H1 (cell line): ENCODE measurements around the gene ARHGAP42. TPM values are rescaled to one million over a fixed set of nuclear protein-coding genes. Genes with fewer than 3 reads are reported as not detected.

Experiments
- CTCF ChIA-PET: fragments of 300-600 bp; sonication (Branson Sonifier 250); formaldehyde crosslinking; loops from one replicate; lab custom pipeline; 2021; ENCODE audit not compliant: partially characterized antibody; lab: Charles Lee
- POLR2A ChIA-PET: fragments of 300-600 bp; sonication (Branson Sonifier 250); formaldehyde crosslinking; loops from one replicate; lab custom pipeline; 2021; ENCODE audit warnings: inconsistent platforms; ENCODE audit not compliant: partially characterized antibody; lab: Charles Lee
- DNase-seq, 2 experiments: peaks; one replicate each; pipeline versions ENCODE4 v3.0.0 to v3.0.0-alpha.2; 2010 to 2022; ENCODE audit warnings: low spot score in 2 of 2, low read depth in 1 of 2, mixed read lengths in 1 of 2
- FAIRE-seq: peaks from 2 replicates; lab custom pipeline; 2011; peaks lifted over from hg19 to GRCh38; lab: Jason Lieb, UNC
- H2AFZ ChIP-seq: 2 replicates; pipeline ENCODE4 v1.8.1; 2012; ENCODE audit warnings: low read length, inconsistent platforms
- H2AK5ac ChIP-seq: 2 replicates; pipeline ENCODE4 v1.6.1; 2013; ENCODE audit warnings: low read depth, low read length
- H2BK120ac ChIP-seq: replicated peaks from 2 replicates; pipeline ENCODE3; 2013; ENCODE audit warnings: low read depth, low read length, inconsistent platforms
- H2BK12ac ChIP-seq: 2 replicates; pipeline ENCODE4 v1.6.1; 2013; ENCODE audit warnings: low read depth, low read length
- H2BK15ac ChIP-seq: 2 replicates; pipeline ENCODE4 v1.6.1; 2013; ENCODE audit warnings: low read length
- H2BK20ac ChIP-seq: 2 replicates; pipeline ENCODE4 v1.6.1; 2013; ENCODE audit warnings: low read length
- H2BK5ac ChIP-seq: 2 replicates; pipeline ENCODE4 v1.6.1; 2013; ENCODE audit warnings: low read depth, low read length
- H3K14ac ChIP-seq: 2 replicates; pipeline ENCODE4 v1.6.1; 2013; ENCODE audit warnings: inconsistent platforms; ENCODE audit not compliant: insufficient read length
- H3K18ac ChIP-seq: 2 replicates; pipeline ENCODE4 v1.6.1; 2013; ENCODE audit warnings: low read length; ENCODE audit errors: extremely low read depth
- H3K23ac ChIP-seq: 2 replicates; pipeline ENCODE4 v1.6.1; 2013; ENCODE audit warnings: inconsistent platforms; ENCODE audit not compliant: insufficient read length
- H3K23me2 ChIP-seq: 2 replicates; pipeline ENCODE4 v1.6.1; 2013; ENCODE audit warnings: low read depth, low read length
- H3K27ac ChIP-seq: 2 replicates; pipeline ENCODE4 v1.6.1; 2011; ENCODE audit warnings: low read depth, low read length, inconsistent platforms
- H3K27me3 ChIP-seq, 4 experiments: replicated peaks in 1 of 4; 1 replicate in 1 of 4; 2 replicates in 3 of 4; pipeline versions ENCODE4 v1.6.1 to v1.8.1; 2011 to 2013; ENCODE audit warnings: low read length in 3 of 4, mild to moderate bottlenecking in 3 of 4, inconsistent platforms in 2 of 4, mixed read lengths in 2 of 4, moderate library complexity in 1 of 4; ENCODE audit not compliant: control insufficient read depth in 3 of 4, insufficient read depth in 3 of 4; ENCODE audit errors: extremely low read depth in 1 of 4
- H3K36me3 ChIP-seq, 4 experiments: 2 replicates each; pipeline versions ENCODE4 v1.6.1 to v1.8.1; 2011 to 2013; ENCODE audit warnings: mild to moderate bottlenecking in 4 of 4, low read length in 3 of 4, moderate library complexity in 2 of 4, control low read depth in 1 of 4, inconsistent platforms in 1 of 4; ENCODE audit not compliant: insufficient read depth in 4 of 4, control insufficient read depth in 2 of 4
- H3K4ac ChIP-seq: replicated peaks from 2 replicates; pipeline ENCODE3; 2013; ENCODE audit warnings: low read length, low read depth, mixed read lengths, inconsistent platforms; ENCODE audit not compliant: insufficient read length
- H3K4me1 ChIP-seq, 4 experiments: replicated peaks in 1 of 4; 1 replicate in 1 of 4; 2 replicates in 3 of 4; pipeline versions ENCODE4 v1.6.1 to v1.8.1; 2011 to 2013; ENCODE audit warnings: low read length in 3 of 4, inconsistent platforms in 2 of 4, mixed read lengths in 1 of 4; ENCODE audit not compliant: insufficient read depth in 4 of 4, control insufficient read depth in 3 of 4
- H3K4me2 ChIP-seq, 2 experiments: 2 replicates each; pipeline versions ENCODE4 v1.6.1 to v1.8.1; 2011 to 2013; ENCODE audit warnings: low read depth in 2 of 2, low read length in 2 of 2, control low read depth in 1 of 2, inconsistent platforms in 1 of 2, mild to moderate bottlenecking in 1 of 2; ENCODE audit not compliant: insufficient read depth in 1 of 2
- H3K4me3 ChIP-seq, 4 experiments: fragments of 200-600, 300-600 bp in 1 of 4; sonication (generic), shearing (Covaris generic), sonication (Bioruptor Twin) in 1 of 4; 2 replicates each; pipeline versions ENCODE4 v1.5.1 to v1.8.1; 2011 to 2016; ENCODE audit warnings: low read length in 4 of 4, low read depth in 3 of 4, control low read depth in 2 of 4, inconsistent platforms in 2 of 4, mild to moderate bottlenecking in 2 of 4, mixed read lengths in 1 of 4, moderate library complexity in 1 of 4; ENCODE audit not compliant: insufficient read depth in 2 of 4; ENCODE audit errors: extremely low read depth in 1 of 4
- H3K56ac ChIP-seq: replicated peaks from 2 replicates; pipeline ENCODE3; 2013; ENCODE audit warnings: low read depth, mild to moderate bottlenecking, mixed read lengths, low read length, inconsistent platforms; ENCODE audit not compliant: insufficient read length
- H3K79me1 ChIP-seq: 2 replicates; pipeline ENCODE4 v1.6.1; 2013; ENCODE audit warnings: low read depth, low read length, control low read depth
- H3K79me2 ChIP-seq, 2 experiments: 2 replicates each; pipeline versions ENCODE4 v1.6.1 to v1.8.1; 2012 to 2013; ENCODE audit warnings: low read length in 2 of 2, mild to moderate bottlenecking in 2 of 2, inconsistent platforms in 1 of 2; ENCODE audit not compliant: insufficient read depth in 2 of 2, control insufficient read depth in 1 of 2
- H3K9ac ChIP-seq, 4 experiments: replicated peaks in 1 of 4; 1 replicate in 1 of 4; 2 replicates in 3 of 4; pipeline versions ENCODE4 v1.6.1 to v1.8.1; 2011 to 2013; ENCODE audit warnings: low read depth in 3 of 4, low read length in 3 of 4, control low read depth in 2 of 4, mild to moderate bottlenecking in 2 of 4, moderate library complexity in 2 of 4, inconsistent platforms in 1 of 4; ENCODE audit errors: extremely low read depth in 1 of 4
- H3K9me3 ChIP-seq, 2 experiments: 2 replicates each; pipeline versions ENCODE4 v1.6.1 to v1.8.1; 2012 to 2013; ENCODE audit warnings: mild to moderate bottlenecking in 2 of 2, moderate library complexity in 2 of 2, control low read depth in 1 of 2, inconsistent platforms in 1 of 2, low read depth in 1 of 2, low read length in 1 of 2, mixed read lengths in 1 of 2; ENCODE audit not compliant: insufficient read depth in 2 of 2
- H4K20me1 ChIP-seq, 2 experiments: replicated peaks in 1 of 2; 2 replicates each; pipeline versions ENCODE3 to v1.8.1; 2011 to 2013; ENCODE audit warnings: inconsistent platforms in 2 of 2, low read length in 2 of 2, mild to moderate bottlenecking in 1 of 2; ENCODE audit not compliant: insufficient read depth in 2 of 2, control insufficient read depth in 1 of 2
- H4K5ac ChIP-seq: 2 replicates; pipeline ENCODE4 v1.6.1; 2013; ENCODE audit warnings: low read length, low read depth, mixed read lengths, inconsistent platforms; ENCODE audit not compliant: insufficient read length
- H4K8ac ChIP-seq: 2 replicates; pipeline ENCODE4 v1.8.0; 2013; ENCODE audit warnings: mild to moderate bottlenecking, moderate library complexity, low read length, inconsistent platforms; ENCODE audit not compliant: insufficient read depth; ENCODE audit errors: extremely low read depth
- H4K91ac ChIP-seq: replicated peaks from 2 replicates; pipeline ENCODE3; 2013; ENCODE audit warnings: low read length, mixed read lengths, inconsistent platforms; ENCODE audit not compliant: insufficient read length
- ATF2 ChIP-seq: IDR thresholded peaks from 2 replicates; pipeline ENCODE4 v1.6.1; 2012; ENCODE audit warnings: low read length, inconsistent platforms
- CHD2 ChIP-seq: IDR thresholded peaks from 2 replicates; pipeline ENCODE4 v1.6.1; 2012; ENCODE audit warnings: low read length, improper control_type of control experiment
- GABPA ChIP-seq: IDR thresholded peaks from 2 replicates; pipeline ENCODE4 v1.6.1; 2011; ENCODE audit warnings: mild to moderate bottlenecking, low read length, moderate library complexity, borderline replicate concordance; ENCODE audit not compliant: insufficient read depth
- POU5F1 ChIP-seq: IDR thresholded peaks from 2 replicates; pipeline ENCODE4 v1.6.1; 2011; ENCODE audit warnings: low read depth, mild to moderate bottlenecking, low read length, moderate library complexity
- RFX5 ChIP-seq: IDR thresholded peaks from 2 replicates; pipeline ENCODE4 v1.6.1; 2011; ENCODE audit warnings: low read depth, low read length, improper control_type of control experiment, borderline replicate concordance
- SIN3A ChIP-seq, 2 experiments: IDR thresholded peaks in 1 of 2; conservative IDR thresholded peaks in 1 of 2; 2 replicates each; pipeline ENCODE4 v1.6.1; 2011 to 2012; ENCODE audit warnings: low read length in 2 of 2, improper control_type of control experiment in 1 of 2, low read depth in 1 of 2, mild to moderate bottlenecking in 1 of 2
- SUZ12 ChIP-seq: fragments of 200-600 bp; sonication (generic); IDR thresholded peaks from 2 replicates; pipeline ENCODE4 v1.6.1; 2012; ENCODE audit warnings: mild to moderate bottlenecking, inconsistent platforms, low read length, moderate library complexity, mixed read lengths
- YY1 ChIP-seq: IDR thresholded peaks from 2 replicates; pipeline ENCODE4 v1.6.1; 2011; ENCODE audit warnings: low read depth, mild to moderate bottlenecking, low read length
- ZNF274 ChIP-seq: IDR thresholded peaks from 2 replicates; pipeline ENCODE4 v1.7.0; 2012; ENCODE audit warnings: low read length, borderline replicate concordance; ENCODE audit errors: extremely low read depth
- WGBS, 2 experiments: shearing (Covaris generic) in 1 of 2; methylation state at CpG; one replicate each; pipeline versions ENCODE4 v1.1.6 to v1.1.7; 2013 to 2015; ENCODE audit warnings: low lambda C conversion rate in 2 of 2, mixed read lengths in 2 of 2, inconsistent platforms in 1 of 2, low coverage in 1 of 2, missing lambda C conversion rate in 1 of 2; ENCODE audit not compliant: insufficient replicate concordance in 2 of 2, insufficient coverage in 1 of 2, insufficient read length in 1 of 2; ENCODE audit errors: extremely low coverage in 1 of 2, missing lambda C conversion rate in 1 of 2; 5-methylcytosine and 5-hydroxymethylcytosine counted together
- polyA plus RNA-seq, 7 experiments: library from polyadenylated mRNA; depleted of rRNA in 3 of 7; stranded (reverse) in 5 of 7; unstranded in 2 of 7; fragments of >200 nt in 5 of 7; fragments of 200-250 nt in 2 of 7; gene quantifications; 1 replicate in 5 of 7; 2 replicates in 1 of 7; 4 replicates in 1 of 7; pipeline versions ENCODE4 v1.2.1 to v1.2.3, GENCODE V29; 2011 to 2013; ENCODE audit warnings: missing spikeins in 2 of 7, mixed read lengths in 2 of 7
- total RNA-seq: library from RNA; stranded (reverse); fragmentation: NEBNext Ultra II Directional; extraction: Animal tissue kit (Norgen Biotek cat#: 25700); gene quantifications from 2 replicates; pipeline ENCODE4 v1.2.1, GENCODE V29; 2021

The ARHGAP42 gene
- total and polyA plus RNA-seq, 2 of the 8 experiments (the other 6 are each of a cell fraction or from before 2014, with no cell fraction given): 22.2 to 33.5 TPM

GRCh38 chr11:100681064-100681502, 6.0 kb upstream of the ARHGAP42 start:
- H3K79me1 ChIP-seq: no peaks in the 10 kb centered on the region
- H3K36me3 ChIP-seq: no peaks in the 10 kb centered on the region
- TF ChIP-seq CHD2: no peak
- TF ChIP-seq YY1: no peak
- no peak for TF ChIP-seq SIN3A (conservative IDR thresholded peaks at IDR 0.05 in 1 of 2, IDR thresholded peaks at IDR 0.05 in 1 of 2; ENCODE audit: low read depth in 1 of 2, low read length in 2 of 2)
- TF ChIP-seq POU5F1: no peak
- no peak for TF ChIP-seq ATF2
- no peak for TF ChIP-seq SUZ12
- TF ChIP-seq RFX5: no peak
- TF ChIP-seq ZNF274: no peak
- TF ChIP-seq GABPA: no peak
- TF ChIP-seq, all 59 proteins: peak for 0
- H4K20me1 ChIP-seq: no peaks in the 10 kb centered on the region
- no peak overlapping the region for H3K18ac ChIP-seq
- H3K4me2 ChIP-seq: no peak overlapping the region
- no peak overlapping the region for H3K56ac ChIP-seq
- H3K9me3 ChIP-seq: no peaks in the 10 kb centered on the region
- no peak overlapping the region for H3K4ac ChIP-seq
- DNase-seq: no peak
- no peak overlapping the region for H4K8ac ChIP-seq
- H3K27me3 ChIP-seq: no peaks in the 10 kb centered on the region
- peak; percentile 72 for FAIRE-seq
- ChIA-PET CTCF (interaction anchor here (0.6 to 3.9 kb wide), 29 partner anchors 9 to 1543 kb away, joined by 3 to 25 read pairs (median 4); no protein-coding TSS in a partner anchor), POLR2A (interaction anchor here (0.7 kb wide), 1 partner anchor 81 kb away, joined by 3 read pairs; no protein-coding TSS in a partner anchor)
- peak overlapping the region; percentile 49; the same call in 1 of the 2 replicates for H2AFZ ChIP-seq
- no peak overlapping the region for H3K27ac ChIP-seq
- H3K79me2 ChIP-seq: no peaks in the 10 kb centered on the region
- H2BK20ac ChIP-seq: no peak overlapping the region
- H4K5ac ChIP-seq: no peak overlapping the region
- no peaks in the 10 kb centered on the region; the same call in 1 of the 2 replicates for H3K23me2 ChIP-seq
- 0 out of 2 replicates have a peak overlapping the region, but pooled peaks have one; percentile 30 for H2BK12ac ChIP-seq
- H3K23ac ChIP-seq: no peak overlapping the region
- peak overlapping the region; percentile 31; the same call in 1 of the 2 replicates for H2BK15ac ChIP-seq
- peaks cover 2 to 8% (median 4%) of the 10 kb centered on the region in 4 experiments; a peak in 5 of 7 replicates for H3K4me1 ChIP-seq
- H2BK120ac ChIP-seq: peak overlapping the region; percentile 90
- H3K9ac ChIP-seq: no peak overlapping the region
- 0 out of 2 replicates have a peak overlapping the region, but pooled peaks have one; percentile 20 for H2BK5ac ChIP-seq
- 80% methylated on average over 8 of the region's 8 CpGs; no CpG with 5 or more reads in 1 of the 2 experiments for WGBS, 2 experiments
- no peak overlapping the region for H3K4me3 ChIP-seq
- no peak overlapping the region for H4K91ac ChIP-seq
- no peak overlapping the region for H2AK5ac ChIP-seq
- H3K14ac ChIP-seq: no peak overlapping the region
